Mesothelial cell of epicardium (in vitro differentiated cells): ENCODE measurements around the gene USB1. TPM values are rescaled to one million over a fixed set of nuclear protein-coding genes. Genes with fewer than 3 reads are reported as not detected.
"Not testable (repeated sequence)": the region's sequence is repeated elsewhere in the genome, so short reads cannot be mapped to it uniquely, and the experiment has no call there.

Experiments used
- DNase-seq, 2 experiments: peaks; one replicate each; pipeline ENCODE4 v3.0.0; 2021; ENCODE audit warnings: low spot score in 2 of 2; ENCODE audit not compliant: unreplicated experiment in 2 of 2
- H3K27ac Mint-ChIP-seq: 2 replicates; pipeline ENCODE4 v1.8.0; 2021; ENCODE audit warnings: mixed read lengths
- H3K27me3 Mint-ChIP-seq: 2 replicates; pipeline ENCODE4 v1.8.0; 2021; ENCODE audit warnings: low read depth, mixed read lengths
- H3K36me3 Mint-ChIP-seq: 2 replicates; pipeline ENCODE4 v1.8.0; 2021; ENCODE audit warnings: mixed read lengths
- H3K4me1 Mint-ChIP-seq: 2 replicates; pipeline ENCODE4 v1.8.0; 2021; ENCODE audit warnings: mixed read lengths
- H3K4me3 Mint-ChIP-seq: 2 replicates; pipeline ENCODE4 v1.8.0; 2021; ENCODE audit warnings: mild to moderate bottlenecking, moderate library complexity, mixed read lengths
- H3K9me3 Mint-ChIP-seq: 2 replicates; pipeline ENCODE4 v1.8.0; 2021; ENCODE audit warnings: mixed read lengths
- total RNA-seq: library from RNA; stranded (reverse); gene quantifications from 3 replicates; pipeline ENCODE4 v1.2.1, GENCODE V29; 2021
- TF ChIP-seq, protein P1 (sequence below): fragments of 200-600 bp; sonication (generic); IDR thresholded peaks from one replicate; pipeline ENCODE4 v1.5.0; 2021; ENCODE audit warnings: antibody characterized with exemption; ENCODE audit not compliant: unreplicated experiment

Gene USB1
- total RNA-seq, 1 donor from 2014 or later: 38.3 TPM

DNA sequence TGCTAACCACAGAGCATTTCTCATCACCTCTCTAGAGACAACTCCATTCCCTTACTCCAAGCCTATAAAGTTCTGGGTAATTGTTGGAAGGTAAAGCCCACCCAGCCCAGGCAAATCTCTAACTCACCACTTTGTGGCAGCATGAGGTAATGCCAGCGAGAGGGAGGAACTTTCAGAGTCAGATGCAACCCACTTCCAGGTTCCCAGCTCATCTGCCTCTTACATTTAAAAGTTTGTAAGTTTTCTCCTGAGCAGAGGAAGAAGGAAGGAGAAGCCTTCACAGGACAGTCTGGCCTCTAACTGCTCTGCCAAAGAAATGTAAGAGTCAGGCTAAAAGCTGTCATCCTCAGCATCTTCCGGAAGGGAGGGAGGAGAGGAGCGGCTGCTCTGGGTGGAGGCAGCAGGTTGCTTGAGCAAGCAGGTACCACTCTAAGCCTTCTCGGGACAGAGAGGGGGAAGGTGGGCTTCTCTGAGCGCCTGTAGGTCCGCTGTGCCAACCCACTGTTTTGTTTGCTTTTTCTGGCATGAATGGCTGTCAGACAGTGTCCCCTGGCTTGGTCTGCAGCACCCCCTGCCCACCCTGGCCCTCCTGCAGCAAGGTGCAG is 1.7 kb upstream of the USB1 start:
- Mint-ChIP-seq H3K4me1 (peaks cover 21% of the 10 kb centered on the region), H3K27ac (peak overlapping the region; percentile 21), H3K27me3 (no peaks in the 10 kb centered on the region), H3K36me3 (peaks cover 9% of the 10 kb centered on the region), H3K9me3 (no peaks in the 10 kb centered on the region), H3K4me3 (peak overlapping the region; percentile 75)
- TF ChIP-seq, protein P1, sequence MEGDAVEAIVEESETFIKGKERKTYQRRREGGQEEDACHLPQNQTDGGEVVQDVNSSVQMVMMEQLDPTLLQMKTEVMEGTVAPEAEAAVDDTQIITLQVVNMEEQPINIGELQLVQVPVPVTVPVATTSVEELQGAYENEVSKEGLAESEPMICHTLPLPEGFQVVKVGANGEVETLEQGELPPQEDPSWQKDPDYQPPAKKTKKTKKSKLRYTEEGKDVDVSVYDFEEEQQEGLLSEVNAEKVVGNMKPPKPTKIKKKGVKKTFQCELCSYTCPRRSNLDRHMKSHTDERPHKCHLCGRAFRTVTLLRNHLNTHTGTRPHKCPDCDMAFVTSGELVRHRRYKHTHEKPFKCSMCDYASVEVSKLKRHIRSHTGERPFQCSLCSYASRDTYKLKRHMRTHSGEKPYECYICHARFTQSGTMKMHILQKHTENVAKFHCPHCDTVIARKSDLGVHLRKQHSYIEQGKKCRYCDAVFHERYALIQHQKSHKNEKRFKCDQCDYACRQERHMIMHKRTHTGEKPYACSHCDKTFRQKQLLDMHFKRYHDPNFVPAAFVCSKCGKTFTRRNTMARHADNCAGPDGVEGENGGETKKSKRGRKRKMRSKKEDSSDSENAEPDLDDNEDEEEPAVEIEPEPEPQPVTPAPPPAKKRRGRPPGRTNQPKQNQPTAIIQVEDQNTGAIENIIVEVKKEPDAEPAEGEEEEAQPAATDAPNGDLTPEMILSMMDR: no peak
- no peak for DNase-seq

DNA sequence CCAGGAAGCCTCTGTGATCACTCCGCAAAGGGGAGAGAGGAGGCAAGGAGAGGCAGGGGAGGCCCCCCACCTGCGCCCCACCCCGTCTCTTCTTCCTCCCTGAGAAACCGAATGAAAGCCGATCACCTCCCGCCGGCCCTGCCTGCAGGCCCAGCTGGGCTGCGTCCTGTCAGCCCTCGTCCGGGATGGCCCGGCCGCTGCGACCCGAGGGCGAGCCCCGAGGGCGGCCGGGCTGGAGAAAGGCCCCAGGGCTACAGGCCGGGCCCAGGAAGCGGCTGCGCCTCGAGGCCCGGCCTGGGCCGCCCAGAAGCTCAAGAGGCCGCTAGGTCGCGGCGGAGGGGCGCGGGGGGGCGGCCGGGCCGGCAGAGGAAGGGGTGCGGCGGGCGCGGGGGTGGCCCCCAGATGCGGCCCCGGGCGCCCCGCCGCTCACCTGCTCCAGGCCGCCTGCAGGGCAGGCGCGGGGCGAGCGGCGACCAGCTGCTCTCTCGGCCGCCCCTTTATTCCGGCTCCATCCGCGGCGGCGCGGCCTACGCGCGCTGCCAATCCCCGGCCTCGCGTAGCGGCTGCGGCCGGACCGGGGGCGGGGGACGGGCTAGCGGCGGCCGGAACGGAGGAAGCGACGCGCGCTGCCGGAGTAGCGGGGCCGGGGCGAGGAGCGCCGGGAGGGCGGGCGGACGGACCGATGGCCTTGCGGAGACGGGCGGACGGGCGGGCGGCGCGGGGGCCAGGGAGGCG is 1.1 kb upstream of the USB1 start, which contains the start of gene ZNF319:
ZNF319 (minus strand) TSS at position 702 of the 735 bp plus-strand sequence. CDS start 2,407 bp downstream, outside the sequence.
- peak within 1 kb of the TSS; percentile 83 for H3K27ac Mint-ChIP-seq
- H3K4me3 Mint-ChIP-seq: peak within 1 kb of the TSS; percentile 89
- no peaks in the 10 kb centered on the region for H3K9me3 Mint-ChIP-seq
- TF ChIP-seq, protein P1: no peak
- peaks cover 11% of the 10 kb centered on the region for H3K36me3 Mint-ChIP-seq
- no peaks in the 10 kb centered on the region for H3K27me3 Mint-ChIP-seq
- H3K4me1 Mint-ChIP-seq: peaks cover 21% of the 10 kb centered on the region
- no peak for DNase-seq

DNA sequence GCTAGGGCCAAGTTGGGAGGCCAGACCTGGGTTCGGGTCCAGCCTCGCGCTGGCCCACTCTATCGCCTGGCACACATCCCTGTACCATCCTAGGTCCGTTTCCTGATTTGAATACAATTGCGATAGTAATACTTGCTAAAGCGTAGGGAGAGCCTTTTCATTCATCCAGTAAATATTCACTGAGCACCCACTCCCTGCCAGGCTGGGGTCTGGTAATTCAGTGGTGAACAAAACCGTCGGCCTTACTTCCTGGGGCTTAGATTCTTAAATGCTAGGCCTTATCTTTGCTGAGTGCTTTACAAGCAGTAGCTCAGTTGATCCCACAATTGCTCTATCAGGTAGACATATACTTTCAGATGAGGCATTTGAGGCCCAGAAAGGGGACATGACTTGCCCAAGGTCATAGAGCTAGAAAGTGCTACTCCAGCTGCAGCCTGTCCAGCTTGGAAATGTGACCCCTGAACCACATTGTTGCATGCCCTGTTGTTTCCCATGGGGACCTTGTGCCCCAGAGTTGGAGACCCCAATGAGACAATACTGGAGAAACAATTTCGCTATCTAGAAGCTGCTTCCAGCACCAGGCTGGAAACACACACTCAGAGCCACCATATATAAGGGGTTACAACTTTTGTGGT is 691 bp downstream of the USB1 start:
- DNase-seq: no peak
- TF ChIP-seq, protein P1: no peak
- Mint-ChIP-seq H3K4me3 (peak overlapping the region; percentile 89), H3K27ac (no peak overlapping the region), H3K4me1 (peaks cover 21% of the 10 kb centered on the region), H3K36me3 (peaks cover 18% of the 10 kb centered on the region), H3K27me3 (no peaks in the 10 kb centered on the region), H3K9me3 (peaks cover 4% of the 10 kb centered on the region)

DNA sequence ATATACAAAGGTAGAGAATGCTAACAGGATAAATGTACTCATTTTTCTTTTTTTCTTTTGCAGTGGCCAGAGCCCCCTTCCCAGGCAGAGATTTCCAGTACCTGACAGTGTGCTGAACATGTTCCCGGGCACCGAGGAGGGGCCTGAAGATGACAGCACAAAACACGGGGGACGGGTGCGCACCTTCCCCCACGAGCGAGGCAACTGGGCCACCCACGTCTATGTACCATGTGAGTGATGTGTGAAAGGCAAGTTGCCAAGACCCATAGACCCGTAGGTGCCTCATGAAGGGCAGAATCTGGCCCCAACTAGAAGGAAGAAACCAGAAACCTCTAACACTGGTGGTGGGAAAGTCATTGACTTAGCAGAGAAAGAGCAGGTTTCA is 1.2 kb downstream of the USB1 start:
- Mint-ChIP-seq H3K36me3 (peaks cover 18% of the 10 kb centered on the region), H3K4me1 (peaks cover 21% of the 10 kb centered on the region), H3K27ac (no peak overlapping the region), H3K27me3 (no peaks in the 10 kb centered on the region), H3K4me3 (no peak overlapping the region), H3K9me3 (peaks cover 7% of the 10 kb centered on the region)
- TF ChIP-seq, protein P1: no peak
- no peak for DNase-seq

DNA sequence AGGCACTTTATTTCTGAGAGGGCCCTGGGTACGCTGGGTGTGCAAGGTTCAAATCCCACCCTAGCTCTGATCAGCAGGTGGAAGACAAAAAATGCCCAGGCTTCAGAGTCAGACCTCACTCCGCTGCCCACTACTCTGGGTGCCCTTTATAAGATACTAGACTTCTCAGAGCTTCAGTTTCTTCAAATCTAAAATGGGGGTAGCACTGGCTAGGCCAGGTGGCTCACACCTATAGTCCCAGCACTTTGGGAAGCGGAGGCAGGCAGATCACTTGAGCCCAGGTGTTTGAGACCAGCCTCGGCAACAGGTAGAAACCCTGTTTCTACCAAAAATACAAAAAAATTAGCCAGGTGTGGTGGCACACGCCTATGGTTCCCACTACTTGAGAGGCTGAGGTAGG is 1.7 kb downstream of the USB1 start:
- Mint-ChIP-seq H3K27me3 (no peaks in the 10 kb centered on the region), H3K4me3 (no peak overlapping the region), H3K27ac (no peak overlapping the region), H3K9me3 (peaks cover 7% of the 10 kb centered on the region), H3K36me3 (peaks cover 16% of the 10 kb centered on the region), H3K4me1 (peaks cover 21% of the 10 kb centered on the region)
- DNase-seq: no peak
- TF ChIP-seq, protein P1: no peak

DNA sequence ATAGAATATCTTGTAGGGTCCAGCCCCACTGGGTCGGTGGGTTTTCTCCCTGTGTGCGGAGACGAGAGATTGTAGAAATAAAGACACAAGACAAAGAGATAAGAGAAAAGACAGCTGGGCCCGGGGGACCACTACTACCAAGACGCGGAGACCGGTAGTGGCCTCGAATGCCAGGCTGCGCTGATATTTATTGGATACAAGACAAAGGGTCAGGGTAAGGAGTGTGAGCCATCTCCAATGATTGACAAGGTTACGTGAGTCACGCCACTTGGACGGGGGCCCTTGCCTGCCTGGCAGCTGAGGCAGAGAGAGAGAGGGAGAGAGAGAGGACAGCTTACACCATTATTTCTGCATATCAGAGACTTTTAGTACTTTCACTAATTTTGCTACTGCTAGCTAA is 3.5 kb downstream of the USB1 start:
- DNase-seq, H3K27me3 Mint-ChIP-seq, H3K27ac Mint-ChIP-seq, H3K4me3 Mint-ChIP-seq, H3K9me3 Mint-ChIP-seq: not testable (repeated sequence)
- Mint-ChIP-seq H3K4me1 (peaks cover 10% of the 10 kb centered on the region), H3K36me3 (peaks cover 22% of the 10 kb centered on the region)
